ENCODE measurements around the gene TBC1D17. TPM values are rescaled to one million over a fixed set of nuclear protein-coding genes. Genes with fewer than 3 reads are reported as not detected.
A peak's percentile ranks its signal among the peaks of the same experiment; 100 is the strongest.

Gene TBC1D17
- total RNA-seq, 2 donors from 2014 or later: 33.0 to 51.4 TPM

DNA sequence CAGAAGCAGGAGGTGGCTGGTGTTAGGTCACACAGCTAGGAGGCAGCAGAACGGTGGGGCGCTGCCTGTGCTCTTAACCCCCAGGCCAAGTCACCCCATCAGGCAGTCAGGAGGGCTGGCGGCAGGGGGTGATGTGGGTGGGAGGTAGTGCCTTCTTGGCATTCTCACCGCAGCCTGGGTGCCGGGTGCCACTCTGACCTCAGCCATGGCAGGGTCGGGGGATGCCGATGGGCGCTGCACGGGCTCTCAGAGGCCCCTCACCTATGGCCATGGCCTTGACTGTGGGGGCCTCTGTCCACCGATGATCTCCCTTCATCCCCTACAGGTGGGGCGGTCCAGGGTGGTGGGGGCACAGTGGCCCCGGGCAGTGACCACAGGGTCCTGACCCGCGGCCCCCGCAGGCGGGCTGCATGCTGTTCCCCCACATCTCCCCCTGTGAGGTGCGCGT, 20.9 kb upstream of the TBC1D17 start:
- Histone ChIP-seq H3K27ac (peak overlapping the region in 1 of 2 donors; percentile 31), H3K4me1 (replicated peaks) (peaks cover 4% of the 10 kb centered on the region), H3K27me3 (replicated peaks; ENCODE audit: insufficient read depth) (no peaks in the 10 kb centered on the region), H3K9me3 (no peaks in the 10 kb centered on the region), H3K4me3 (no peak overlapping the region), H3K36me3 (peaks cover 2 to 32% of the 10 kb centered on the region in 2 donors)
- WGBS: 82% methylated on average over 13 of the region's 18 CpGs
- TF ChIP-seq, protein P1, sequence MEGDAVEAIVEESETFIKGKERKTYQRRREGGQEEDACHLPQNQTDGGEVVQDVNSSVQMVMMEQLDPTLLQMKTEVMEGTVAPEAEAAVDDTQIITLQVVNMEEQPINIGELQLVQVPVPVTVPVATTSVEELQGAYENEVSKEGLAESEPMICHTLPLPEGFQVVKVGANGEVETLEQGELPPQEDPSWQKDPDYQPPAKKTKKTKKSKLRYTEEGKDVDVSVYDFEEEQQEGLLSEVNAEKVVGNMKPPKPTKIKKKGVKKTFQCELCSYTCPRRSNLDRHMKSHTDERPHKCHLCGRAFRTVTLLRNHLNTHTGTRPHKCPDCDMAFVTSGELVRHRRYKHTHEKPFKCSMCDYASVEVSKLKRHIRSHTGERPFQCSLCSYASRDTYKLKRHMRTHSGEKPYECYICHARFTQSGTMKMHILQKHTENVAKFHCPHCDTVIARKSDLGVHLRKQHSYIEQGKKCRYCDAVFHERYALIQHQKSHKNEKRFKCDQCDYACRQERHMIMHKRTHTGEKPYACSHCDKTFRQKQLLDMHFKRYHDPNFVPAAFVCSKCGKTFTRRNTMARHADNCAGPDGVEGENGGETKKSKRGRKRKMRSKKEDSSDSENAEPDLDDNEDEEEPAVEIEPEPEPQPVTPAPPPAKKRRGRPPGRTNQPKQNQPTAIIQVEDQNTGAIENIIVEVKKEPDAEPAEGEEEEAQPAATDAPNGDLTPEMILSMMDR (IDR thresholded peaks at IDR 0.05): no peak
- no peak for TF ChIP-seq POLR2AphosphoS5 (IDR thresholded peaks at IDR 0.05)
- no peak for DNase-seq (ENCODE audit: low spot score)
- intact Hi-C loops (cut with DNase I): no loop called here

DNA sequence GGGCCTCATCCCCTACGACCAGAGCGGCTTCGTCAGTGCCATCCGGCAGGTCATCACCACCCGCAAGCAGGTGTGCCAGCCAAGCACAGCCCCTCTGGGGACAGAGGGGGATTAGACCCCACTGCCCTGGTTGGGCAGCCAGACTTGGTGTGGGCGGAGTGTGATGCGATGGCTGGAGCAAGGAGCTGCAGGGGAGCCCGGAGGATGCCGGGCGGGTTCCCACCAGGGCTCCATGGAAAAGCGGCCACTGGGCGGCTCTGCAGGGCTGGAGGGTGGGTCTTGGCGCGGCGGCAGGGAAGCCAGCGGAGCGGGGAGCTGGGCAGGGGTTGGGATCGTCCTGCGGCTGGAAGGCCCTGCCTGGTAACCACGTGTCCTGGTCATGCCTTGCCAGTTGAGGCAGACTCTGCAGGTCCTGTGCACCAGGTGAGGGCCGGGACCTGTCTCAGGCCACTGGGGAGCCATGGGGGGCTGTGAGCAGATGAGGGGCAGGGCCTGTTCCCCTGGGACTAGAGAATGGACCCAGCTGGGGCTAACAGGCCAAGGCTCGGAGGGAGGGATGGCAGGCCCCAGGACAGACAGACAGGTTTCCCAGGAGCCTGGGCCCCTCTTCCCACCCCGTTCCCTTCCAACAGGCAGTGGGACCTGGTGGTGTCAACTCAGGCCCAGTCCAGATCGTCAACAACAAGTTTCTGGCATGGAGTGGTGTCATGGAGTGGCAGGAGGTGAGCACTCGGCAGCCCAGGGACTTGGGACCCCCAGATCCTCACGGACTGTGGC, 20.3 kb upstream of the TBC1D17 start:
- H3K36me3 ChIP-seq: peaks cover 2 to 32% of the 10 kb centered on the region in 2 donors
- no peaks in the 10 kb centered on the region for H3K9me3 ChIP-seq
- TF ChIP-seq POLR2A (IDR thresholded peaks at IDR 0.05) (no peak), POLR2AphosphoS5 (IDR thresholded peaks at IDR 0.05) (no peak)
- TF ChIP-seq, protein P1 (IDR thresholded peaks at IDR 0.05): no peak
- no peaks in the 10 kb centered on the region for H3K27me3 ChIP-seq (replicated peaks; ENCODE audit: insufficient read depth)
- peak overlapping the region in 1 of 2 donors; percentile 31 for H3K27ac ChIP-seq
- no peak overlapping the region for H3K4me3 ChIP-seq
- intact Hi-C loops (cut with DNase I): no loop called here
- peaks cover 4% of the 10 kb centered on the region for H3K4me1 ChIP-seq (replicated peaks)
- no peak for DNase-seq (ENCODE audit: low spot score)
- WGBS: 87% methylated on average over 26 of the region's 26 CpGs

- no peak for DNase-seq (ENCODE audit: low spot score)
- H3K27ac ChIP-seq: peak overlapping the region in 1 of 2 donors; percentile 23
- no peaks in the 10 kb centered on the region for H3K27me3 ChIP-seq (replicated peaks; ENCODE audit: insufficient read depth)
- TF ChIP-seq POLR2A (IDR thresholded peaks at IDR 0.05) (no peak), POLR2AphosphoS5 (IDR thresholded peaks at IDR 0.05) (no peak)
- TF ChIP-seq, protein P1 (IDR thresholded peaks at IDR 0.05): no peak
- WGBS: 75% methylated on average over 5 of the region's 5 CpGs
- H3K9me3 ChIP-seq: no peaks in the 10 kb centered on the region
- H3K4me3 ChIP-seq: no peak overlapping the region
- peaks cover 2 to 32% of the 10 kb centered on the region in 2 donors for H3K36me3 ChIP-seq
- intact Hi-C loops (cut with DNase I): no loop called here
- H3K4me1 ChIP-seq (replicated peaks): peaks cover 4% of the 10 kb centered on the region
These were observed 19.7 kb upstream of the TBC1D17 start for GRCh38 chr19:49857838-49858087.

- TF ChIP-seq, protein P1 (IDR thresholded peaks at IDR 0.05): no peak
- no peak for TF ChIP-seq POLR2A (IDR thresholded peaks at IDR 0.05)
- H3K4me3 ChIP-seq: no peak overlapping the region
- peaks cover 2 to 32% of the 10 kb centered on the region in 2 donors for H3K36me3 ChIP-seq
- peak overlapping the region in 1 of 2 donors; percentile 23 for H3K27ac ChIP-seq
- DNase-seq (ENCODE audit: low spot score): no peak
- 75% methylated on average over 31 of the region's 37 CpGs for WGBS
- H3K9me3 ChIP-seq: no peaks in the 10 kb centered on the region
- H3K4me1 ChIP-seq (replicated peaks): peaks cover 4% of the 10 kb centered on the region
- intact Hi-C loops (cut with DNase I): no loop called here
- H3K27me3 ChIP-seq (replicated peaks; ENCODE audit: insufficient read depth): no peaks in the 10 kb centered on the region
These were observed 19.2 kb upstream of the TBC1D17 start for GRCh38 chr19:49858088-49858985.
